Loucy (cell line): ENCODE results near the gene PMFBP1.

Experiments
- H2AFZ ChIP-seq: fragments of 200-600 bp; sonication (generic); 2 replicates; pipeline ENCODE4 v1.6.0; 2016; ENCODE audit warnings: antibody characterized with exemption, mild to moderate bottlenecking, low read length, moderate library complexity
- H3F3A ChIP-seq: fragments of 200-600 bp; 2 replicates; pipeline ENCODE4 v1.6.0; 2016; ENCODE audit warnings: antibody characterized with exemption, low read depth, mild to moderate bottlenecking
- H3K27me3 ChIP-seq: fragments of 200-600 bp; sonication (generic); 2 replicates; pipeline ENCODE4 v1.6.1; 2014; ENCODE audit warnings: low read length, mild to moderate bottlenecking; ENCODE audit not compliant: insufficient read depth, poor library complexity, severe bottlenecking
- H3K36me3 ChIP-seq: fragments of 200-600 bp; sonication (generic); 2 replicates; pipeline ENCODE4 v1.6.1; 2016; ENCODE audit warnings: low read length; ENCODE audit not compliant: insufficient read depth
- H3K4me1 ChIP-seq: fragments of 200-600 bp; sonication (generic); 2 replicates; pipeline ENCODE4 v1.5.1; 2014; ENCODE audit warnings: low read length, mild to moderate bottlenecking; ENCODE audit not compliant: insufficient read depth, poor library complexity, severe bottlenecking
- H3K4me2 ChIP-seq: fragments of 200-600 bp; sonication (generic); 2 replicates; pipeline ENCODE4 v1.6.0; 2014; ENCODE audit warnings: antibody characterized with exemption, low read length, low read depth, mild to moderate bottlenecking; ENCODE audit not compliant: poor library complexity, severe bottlenecking
- H3K4me3 ChIP-seq: fragments of 200-600 bp; sonication (generic); 2 replicates; pipeline ENCODE4 v1.5.1; 2014; ENCODE audit warnings: low read length, mild to moderate bottlenecking, mixed read lengths; ENCODE audit not compliant: poor library complexity, severe bottlenecking
- H3K79me2 ChIP-seq: fragments of 200-600 bp; sonication (generic); 2 replicates; pipeline ENCODE4 v1.6.1; 2014; ENCODE audit warnings: low read length; ENCODE audit not compliant: insufficient read depth
- H3K9ac ChIP-seq: fragments of 200-600 bp; sonication (generic); 2 replicates; pipeline ENCODE4 v1.6.0; 2014; ENCODE audit warnings: mild to moderate bottlenecking, low read depth, low read length, moderate library complexity; ENCODE audit not compliant: poor library complexity, severe bottlenecking
- H3K9me2 ChIP-seq: fragments of 200-600 bp; sonication (generic); replicated peaks from 2 replicates; pipeline ENCODE4 v1.6.1; 2016; ENCODE audit warnings: low read depth, low read length, mixed read lengths
- H3K9me3 ChIP-seq: fragments of 200-600 bp; sonication (generic); 2 replicates; pipeline ENCODE4 v1.6.1; 2014; ENCODE audit warnings: mild to moderate bottlenecking, antibody characterized with exemption, low read length, low read depth; ENCODE audit not compliant: insufficient read depth
- H4K20me1 ChIP-seq: fragments of 200-600 bp; sonication (generic); 2 replicates; pipeline ENCODE4 v1.6.0; 2014; ENCODE audit warnings: antibody characterized with exemption, low read length, mild to moderate bottlenecking; ENCODE audit not compliant: insufficient read depth, poor library complexity, severe bottlenecking
- CTCF ChIP-seq: fragments of 200-600 bp; sonication (generic); conservative IDR thresholded peaks from 2 replicates; pipeline ENCODE4 v1.5.1; 2014; ENCODE audit warnings: mild to moderate bottlenecking, antibody characterized with exemption, low read length
- EZH2phosphoT487 ChIP-seq: fragments of 200-600 bp; IDR thresholded peaks from 2 replicates; pipeline ENCODE4 v1.6.1; 2018; ENCODE audit warnings: antibody characterized with exemption, mild to moderate bottlenecking, moderate library complexity, borderline replicate concordance

PMFBP1 gene

GRCh38 chr16:72113616-72113945 is 58.4 kb downstream of the PMFBP1 start:
- Histone ChIP-seq H3K27me3 (no peaks in the 10 kb centered on the region), H3K36me3 (peaks cover 44% of the 10 kb centered on the region), H3K4me1 (no peaks in the 10 kb centered on the region), H3K4me3 (no peak overlapping the region), H2AFZ (no peak overlapping the region), H3K4me2 (no peak overlapping the region), H3F3A (no peaks in the 10 kb centered on the region), H3K9me2 (no peaks in the 10 kb centered on the region), H3K9ac (no peak overlapping the region), H3K9me3 (no peaks in the 10 kb centered on the region), H4K20me1 (no peaks in the 10 kb centered on the region), H3K79me2 (no peaks in the 10 kb centered on the region)
- TF ChIP-seq EZH2phosphoT487 (no peak), CTCF (no peak)

GRCh38 chr16:72112906-72113615 is 58.9 kb downstream of the PMFBP1 start:
- Histone ChIP-seq H3K4me2 (no peak overlapping the region), H4K20me1 (no peaks in the 10 kb centered on the region), H3F3A (no peaks in the 10 kb centered on the region), H3K4me1 (no peaks in the 10 kb centered on the region), H3K36me3 (peaks cover 49% of the 10 kb centered on the region), H3K9ac (no peak overlapping the region), H3K4me3 (no peak overlapping the region), H3K9me2 (no peaks in the 10 kb centered on the region), H3K27me3 (no peaks in the 10 kb centered on the region), H3K79me2 (no peaks in the 10 kb centered on the region), H3K9me3 (no peaks in the 10 kb centered on the region), H2AFZ (no peak overlapping the region)
- no peak for TF ChIP-seq EZH2phosphoT487
- no peak for TF ChIP-seq CTCF

GRCh38 chr16:72112452-72112792 is 59.5 kb downstream of the PMFBP1 start:
- H3K9ac ChIP-seq = no peak overlapping the region
- peaks cover 56% of the 10 kb centered on the region for H3K36me3 ChIP-seq

More at GRCh38 chr16:72112452-72112792, 59.5 kb downstream of the PMFBP1 start:
- Histone ChIP-seq H4K20me1 (no peaks in the 10 kb centered on the region), H3K9me3 (no peaks in the 10 kb centered on the region), H3K4me1 (no peaks in the 10 kb centered on the region), H3K9me2 (no peaks in the 10 kb centered on the region), H3K79me2 (no peaks in the 10 kb centered on the region), H3K4me2 (no peak overlapping the region), H3K27me3 (no peaks in the 10 kb centered on the region), H3F3A (no peaks in the 10 kb centered on the region), H3K4me3 (no peak overlapping the region), H2AFZ (no peak overlapping the region)
- TF ChIP-seq CTCF (no peak), EZH2phosphoT487 (no peak)
